ENCODE results near the gene RGS13. TPM values are rescaled to one million over a fixed set of nuclear protein-coding genes. Genes with fewer than 3 reads are reported as not detected.

The RGS13 gene
- total and polyA plus RNA-seq, 2 experiments from 2014 or later: not detected

- H3K9me2 ChIP-seq (ENCODE audit: insufficient read depth): no peaks in the 10 kb centered on the region
- H3K27me3 ChIP-seq (ENCODE audit: insufficient read depth): no peaks in the 10 kb centered on the region
- H3K79me2 ChIP-seq (replicated peaks; ENCODE audit: insufficient read depth): no peaks in the 10 kb centered on the region
- no peak overlapping the region for H3K4me2 ChIP-seq
- no peak for DNase-seq (ENCODE audit: low spot score)
- no peaks in the 10 kb centered on the region for H4K20me1 ChIP-seq (replicated peaks; ENCODE audit: insufficient read depth)
- no peaks in the 10 kb centered on the region for H3K36me3 ChIP-seq (ENCODE audit: insufficient read depth)
- no peak overlapping the region for H3K4me3 Mint-ChIP-seq
- TF ChIP-seq, protein P1, sequence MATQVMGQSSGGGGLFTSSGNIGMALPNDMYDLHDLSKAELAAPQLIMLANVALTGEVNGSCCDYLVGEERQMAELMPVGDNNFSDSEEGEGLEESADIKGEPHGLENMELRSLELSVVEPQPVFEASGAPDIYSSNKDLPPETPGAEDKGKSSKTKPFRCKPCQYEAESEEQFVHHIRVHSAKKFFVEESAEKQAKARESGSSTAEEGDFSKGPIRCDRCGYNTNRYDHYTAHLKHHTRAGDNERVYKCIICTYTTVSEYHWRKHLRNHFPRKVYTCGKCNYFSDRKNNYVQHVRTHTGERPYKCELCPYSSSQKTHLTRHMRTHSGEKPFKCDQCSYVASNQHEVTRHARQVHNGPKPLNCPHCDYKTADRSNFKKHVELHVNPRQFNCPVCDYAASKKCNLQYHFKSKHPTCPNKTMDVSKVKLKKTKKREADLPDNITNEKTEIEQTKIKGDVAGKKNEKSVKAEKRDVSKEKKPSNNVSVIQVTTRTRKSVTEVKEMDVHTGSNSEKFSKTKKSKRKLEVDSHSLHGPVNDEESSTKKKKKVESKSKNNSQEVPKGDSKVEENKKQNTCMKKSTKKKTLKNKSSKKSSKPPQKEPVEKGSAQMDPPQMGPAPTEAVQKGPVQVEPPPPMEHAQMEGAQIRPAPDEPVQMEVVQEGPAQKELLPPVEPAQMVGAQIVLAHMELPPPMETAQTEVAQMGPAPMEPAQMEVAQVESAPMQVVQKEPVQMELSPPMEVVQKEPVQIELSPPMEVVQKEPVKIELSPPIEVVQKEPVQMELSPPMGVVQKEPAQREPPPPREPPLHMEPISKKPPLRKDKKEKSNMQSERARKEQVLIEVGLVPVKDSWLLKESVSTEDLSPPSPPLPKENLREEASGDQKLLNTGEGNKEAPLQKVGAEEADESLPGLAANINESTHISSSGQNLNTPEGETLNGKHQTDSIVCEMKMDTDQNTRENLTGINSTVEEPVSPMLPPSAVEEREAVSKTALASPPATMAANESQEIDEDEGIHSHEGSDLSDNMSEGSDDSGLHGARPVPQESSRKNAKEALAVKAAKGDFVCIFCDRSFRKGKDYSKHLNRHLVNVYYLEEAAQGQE (IDR thresholded peaks at IDR 0.05; ENCODE audit: unreplicated experiment): no peak
- TF ChIP-seq NANOG (IDR thresholded peaks at IDR 0.05; ENCODE audit: borderline replicate concordance) (no peak), ZNF331 (CRISPR knock-in tag; IDR thresholded peaks at IDR 0.05; ENCODE audit: low read depth) (no peak), EZH2phosphoT487 (IDR thresholded peaks at IDR 0.05; ENCODE audit: unreplicated experiment) (no peak), ETS1 (IDR thresholded peaks at IDR 0.05) (no peak), STAT1 (IDR thresholded peaks at IDR 0.05; ENCODE audit: unreplicated experiment) (no peak), ZNF114 (CRISPR knock-in tag; IDR thresholded peaks at IDR 0.05) (no peak), POLR2AphosphoS5 (IDR thresholded peaks at IDR 0.05; ENCODE audit: low read depth) (no peak)
- TF ChIP-seq, protein P2, sequence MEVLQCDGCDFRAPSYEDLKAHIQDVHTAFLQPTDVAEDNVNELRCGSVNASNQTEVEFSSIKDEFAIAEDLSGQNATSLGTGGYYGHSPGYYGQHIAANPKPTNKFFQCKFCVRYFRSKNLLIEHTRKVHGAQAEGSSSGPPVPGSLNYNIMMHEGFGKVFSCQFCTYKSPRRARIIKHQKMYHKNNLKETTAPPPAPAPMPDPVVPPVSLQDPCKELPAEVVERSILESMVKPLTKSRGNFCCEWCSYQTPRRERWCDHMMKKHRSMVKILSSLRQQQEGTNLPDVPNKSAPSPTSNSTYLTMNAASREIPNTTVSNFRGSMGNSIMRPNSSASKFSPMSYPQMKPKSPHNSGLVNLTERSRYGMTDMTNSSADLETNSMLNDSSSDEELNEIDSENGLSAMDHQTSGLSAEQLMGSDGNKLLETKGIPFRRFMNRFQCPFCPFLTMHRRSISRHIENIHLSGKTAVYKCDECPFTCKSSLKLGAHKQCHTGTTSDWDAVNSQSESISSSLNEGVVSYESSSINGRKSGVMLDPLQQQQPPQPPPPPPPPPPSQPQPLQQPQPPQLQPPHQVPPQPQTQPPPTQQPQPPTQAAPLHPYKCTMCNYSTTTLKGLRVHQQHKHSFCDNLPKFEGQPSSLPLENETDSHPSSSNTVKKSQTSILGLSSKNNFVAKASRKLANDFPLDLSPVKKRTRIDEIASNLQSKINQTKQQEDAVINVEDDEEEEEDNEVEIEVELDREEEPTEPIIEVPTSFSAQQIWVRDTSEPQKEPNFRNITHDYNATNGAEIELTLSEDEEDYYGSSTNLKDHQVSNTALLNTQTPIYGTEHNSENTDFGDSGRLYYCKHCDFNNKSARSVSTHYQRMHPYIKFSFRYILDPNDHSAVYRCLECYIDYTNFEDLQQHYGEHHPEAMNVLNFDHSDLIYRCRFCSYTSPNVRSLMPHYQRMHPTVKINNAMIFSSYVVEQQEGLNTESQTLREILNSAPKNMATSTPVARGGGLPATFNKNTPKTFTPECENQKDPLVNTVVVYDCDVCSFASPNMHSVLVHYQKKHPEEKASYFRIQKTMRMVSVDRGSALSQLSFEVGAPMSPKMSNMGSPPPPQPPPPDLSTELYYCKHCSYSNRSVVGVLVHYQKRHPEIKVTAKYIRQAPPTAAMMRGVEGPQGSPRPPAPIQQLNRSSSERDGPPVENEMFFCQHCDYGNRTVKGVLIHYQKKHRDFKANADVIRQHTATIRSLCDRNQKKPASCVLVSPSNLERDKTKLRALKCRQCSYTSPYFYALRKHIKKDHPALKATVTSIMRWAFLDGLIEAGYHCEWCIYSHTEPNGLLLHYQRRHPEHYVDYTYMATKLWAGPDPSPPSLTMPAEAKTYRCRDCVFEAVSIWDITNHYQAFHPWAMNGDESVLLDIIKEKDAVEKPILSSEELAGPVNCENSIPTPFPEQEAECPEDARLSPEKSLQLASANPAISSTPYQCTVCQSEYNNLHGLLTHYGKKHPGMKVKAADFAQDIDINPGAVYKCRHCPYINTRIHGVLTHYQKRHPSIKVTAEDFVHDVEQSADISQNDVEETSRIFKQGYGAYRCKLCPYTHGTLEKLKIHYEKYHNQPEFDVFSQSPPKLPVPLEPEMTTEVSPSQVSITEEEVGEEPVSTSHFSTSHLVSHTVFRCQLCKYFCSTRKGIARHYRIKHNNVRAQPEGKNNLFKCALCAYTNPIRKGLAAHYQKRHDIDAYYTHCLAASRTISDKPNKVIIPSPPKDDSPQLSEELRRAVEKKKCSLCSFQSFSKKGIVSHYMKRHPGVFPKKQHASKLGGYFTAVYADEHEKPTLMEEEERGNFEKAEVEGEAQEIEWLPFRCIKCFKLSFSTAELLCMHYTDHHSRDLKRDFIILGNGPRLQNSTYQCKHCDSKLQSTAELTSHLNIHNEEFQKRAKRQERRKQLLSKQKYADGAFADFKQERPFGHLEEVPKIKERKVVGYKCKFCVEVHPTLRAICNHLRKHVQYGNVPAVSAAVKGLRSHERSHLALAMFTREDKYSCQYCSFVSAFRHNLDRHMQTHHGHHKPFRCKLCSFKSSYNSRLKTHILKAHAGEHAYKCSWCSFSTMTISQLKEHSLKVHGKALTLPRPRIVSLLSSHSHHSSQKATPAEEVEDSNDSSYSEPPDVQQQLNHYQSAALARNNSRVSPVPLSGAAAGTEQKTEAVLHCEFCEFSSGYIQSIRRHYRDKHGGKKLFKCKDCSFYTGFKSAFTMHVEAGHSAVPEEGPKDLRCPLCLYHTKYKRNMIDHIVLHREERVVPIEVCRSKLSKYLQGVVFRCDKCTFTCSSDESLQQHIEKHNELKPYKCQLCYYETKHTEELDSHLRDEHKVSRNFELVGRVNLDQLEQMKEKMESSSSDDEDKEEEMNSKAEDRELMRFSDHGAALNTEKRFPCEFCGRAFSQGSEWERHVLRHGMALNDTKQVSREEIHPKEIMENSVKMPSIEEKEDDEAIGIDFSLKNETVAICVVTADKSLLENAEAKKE (CRISPR knock-in tag; IDR thresholded peaks at IDR 0.05): no peak
- ATAC-seq: no peak
- no peak overlapping the region for H3K4me3 ChIP-seq
- H3K27me3 Mint-ChIP-seq (ENCODE audit: insufficient read depth, low read depth, poor library complexity): no peaks in the 10 kb centered on the region
- no peaks in the 10 kb centered on the region for H3K36me3 Mint-ChIP-seq (ENCODE audit: low read depth)
- no peak overlapping the region for H3K27ac ChIP-seq (ENCODE audit: low read depth)
- no peak overlapping the region for H3K27ac Mint-ChIP-seq
- no peaks in the 10 kb centered on the region for H3K4me1 ChIP-seq (ENCODE audit: insufficient read depth)
- H3K9me3 Mint-ChIP-seq: no peaks in the 10 kb centered on the region
- H2AFZ ChIP-seq: no peak overlapping the region
- H3F3A ChIP-seq (replicated peaks; ENCODE audit: low read depth): no peaks in the 10 kb centered on the region
- no peaks in the 10 kb centered on the region for H3K4me1 Mint-ChIP-seq
Observed at GRCh38 chr1:192654120-192654519, 18.2 kb downstream of the RGS13 start.
